ENCODE data around the gene CLIP1.

The CLIP1 gene

DNA sequence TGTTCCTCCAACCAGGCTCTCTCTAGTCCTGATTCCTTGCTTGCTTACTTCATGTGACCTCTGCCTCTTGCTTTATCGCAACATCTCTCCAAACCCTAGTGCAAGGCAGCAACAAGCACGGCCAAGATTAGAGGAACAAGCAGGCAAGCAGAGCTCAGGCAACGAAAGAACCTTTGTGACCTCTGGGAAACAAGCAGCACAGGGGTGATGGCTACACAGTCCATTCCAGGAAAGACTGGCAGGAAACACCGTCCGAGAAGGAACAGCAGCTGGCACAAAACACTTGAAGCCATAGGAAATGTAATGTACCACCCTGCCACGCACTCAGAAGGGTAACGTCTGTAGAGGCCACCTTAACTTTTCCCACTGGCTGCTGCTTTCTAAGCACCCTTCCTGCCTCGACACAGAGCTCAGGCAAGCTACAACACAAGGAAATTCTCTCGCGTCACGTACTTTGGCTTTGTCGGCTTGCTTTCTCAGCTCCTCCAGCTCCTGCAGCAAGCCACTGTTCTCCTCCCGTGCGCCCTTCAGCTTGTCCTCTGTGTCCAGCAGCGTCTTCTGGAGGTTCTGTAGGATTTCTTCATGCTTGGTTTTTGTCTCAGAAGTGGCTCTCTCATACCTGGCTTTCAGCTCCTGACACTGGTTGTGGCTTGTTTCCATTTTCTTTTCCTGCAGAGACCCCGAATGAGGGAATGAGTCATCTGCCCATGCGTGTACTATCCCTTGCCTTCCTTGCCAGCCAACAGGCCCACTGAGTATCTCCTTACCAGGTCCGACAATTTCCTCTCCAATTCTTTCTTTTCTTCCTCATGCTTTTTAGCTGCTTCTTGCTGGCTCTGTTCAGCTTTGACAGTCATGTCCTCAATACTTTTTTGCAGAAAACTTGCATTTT is 94.7 kb downstream of the CLIP1 start:
- Histone ChIP-seq H3K27ac (ENCODE audit: low read depth, low read length, poor library complexity, severe bottlenecking) (no peak overlapping the region), H3K9ac (ENCODE audit: low read length) (no peak overlapping the region), H3K4me2 (ENCODE audit: low read length) (no peak overlapping the region), H3K27me3 (ENCODE audit: insufficient read depth, low read length) (no peaks in the 10 kb centered on the region), H3F3A (ENCODE audit: insufficient read depth, low read length) (no peaks in the 10 kb centered on the region), H4K20me1 (ENCODE audit: insufficient read depth, low read length) (no peaks in the 10 kb centered on the region), H3K4me1 (ENCODE audit: insufficient read depth, low read length, severe bottlenecking) (no peaks in the 10 kb centered on the region), H3K36me3 (ENCODE audit: insufficient read depth, low read length) (peaks cover 39% of the 10 kb centered on the region; the same call in 1 of the 2 replicates), H3K79me2 (ENCODE audit: insufficient read depth, low read length) (no peaks in the 10 kb centered on the region), H3K9me2 (ENCODE audit: low read depth, low read length) (no peaks in the 10 kb centered on the region), H3K4me3 (ENCODE audit: low read depth, low read length, poor library complexity, severe bottlenecking) (no peak overlapping the region), H2AFZ (ENCODE audit: low read length) (no peak overlapping the region), H3K9me3 (ENCODE audit: low read length) (no peaks in the 10 kb centered on the region)
- TF ChIP-seq, protein P1, sequence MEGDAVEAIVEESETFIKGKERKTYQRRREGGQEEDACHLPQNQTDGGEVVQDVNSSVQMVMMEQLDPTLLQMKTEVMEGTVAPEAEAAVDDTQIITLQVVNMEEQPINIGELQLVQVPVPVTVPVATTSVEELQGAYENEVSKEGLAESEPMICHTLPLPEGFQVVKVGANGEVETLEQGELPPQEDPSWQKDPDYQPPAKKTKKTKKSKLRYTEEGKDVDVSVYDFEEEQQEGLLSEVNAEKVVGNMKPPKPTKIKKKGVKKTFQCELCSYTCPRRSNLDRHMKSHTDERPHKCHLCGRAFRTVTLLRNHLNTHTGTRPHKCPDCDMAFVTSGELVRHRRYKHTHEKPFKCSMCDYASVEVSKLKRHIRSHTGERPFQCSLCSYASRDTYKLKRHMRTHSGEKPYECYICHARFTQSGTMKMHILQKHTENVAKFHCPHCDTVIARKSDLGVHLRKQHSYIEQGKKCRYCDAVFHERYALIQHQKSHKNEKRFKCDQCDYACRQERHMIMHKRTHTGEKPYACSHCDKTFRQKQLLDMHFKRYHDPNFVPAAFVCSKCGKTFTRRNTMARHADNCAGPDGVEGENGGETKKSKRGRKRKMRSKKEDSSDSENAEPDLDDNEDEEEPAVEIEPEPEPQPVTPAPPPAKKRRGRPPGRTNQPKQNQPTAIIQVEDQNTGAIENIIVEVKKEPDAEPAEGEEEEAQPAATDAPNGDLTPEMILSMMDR (IDR thresholded peaks at IDR 0.05; ENCODE audit: low read length) = no peak
- TF ChIP-seq EZH2 (IDR thresholded peaks at IDR 0.05; ENCODE audit: borderline replicate concordance, low read length) = no peak

GRCh38 chr12:122327014-122327413 is 95.5 kb downstream of the CLIP1 start:
- no peaks in the 10 kb centered on the region for H3K9me3 ChIP-seq (ENCODE audit: low read length)

DNA sequence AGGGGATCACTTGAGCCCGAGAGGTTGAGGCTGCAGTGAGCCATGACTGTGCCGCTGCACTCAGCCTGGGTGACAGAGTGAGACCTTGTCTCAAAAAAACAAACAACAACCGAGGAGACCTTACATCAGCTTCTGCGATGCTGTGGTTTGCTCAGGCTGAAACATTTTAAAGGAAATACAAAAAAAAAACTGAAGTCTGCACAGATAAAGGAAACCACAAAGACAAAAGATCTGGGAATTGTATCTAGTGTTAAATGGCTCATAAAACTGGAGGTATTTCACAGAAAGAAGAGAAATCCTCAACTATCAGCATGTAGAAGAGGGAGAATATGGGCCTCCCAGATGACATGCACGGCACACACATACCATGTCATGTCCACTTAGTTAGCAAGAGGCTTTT is 95.9 kb downstream of the CLIP1 start:
- peaks cover 37% of the 10 kb centered on the region; the same call in 1 of the 2 replicates for H3K36me3 ChIP-seq (ENCODE audit: insufficient read depth, low read length)
- H3K27me3 ChIP-seq (ENCODE audit: insufficient read depth, low read length) = no peaks in the 10 kb centered on the region
- no peaks in the 10 kb centered on the region for H3K9me2 ChIP-seq (ENCODE audit: low read depth, low read length)
- H3K4me3 ChIP-seq (ENCODE audit: low read depth, low read length, poor library complexity, severe bottlenecking) = no peak overlapping the region
- no peaks in the 10 kb centered on the region for H3K79me2 ChIP-seq (ENCODE audit: insufficient read depth, low read length)
- no peaks in the 10 kb centered on the region for H4K20me1 ChIP-seq (ENCODE audit: insufficient read depth, low read length)
- H3K9me3 ChIP-seq (ENCODE audit: low read length) = no peaks in the 10 kb centered on the region
- no peak overlapping the region for H3K4me2 ChIP-seq (ENCODE audit: low read length)
- no peak overlapping the region for H3K9ac ChIP-seq (ENCODE audit: low read length)
- H3K4me1 ChIP-seq (ENCODE audit: insufficient read depth, low read length, severe bottlenecking) = no peaks in the 10 kb centered on the region
- TF ChIP-seq, protein P1 (IDR thresholded peaks at IDR 0.05; ENCODE audit: low read length) = no peak
- no peak for TF ChIP-seq EZH2 (IDR thresholded peaks at IDR 0.05; ENCODE audit: borderline replicate concordance, low read length)
- H3K27ac ChIP-seq (ENCODE audit: low read depth, low read length, poor library complexity, severe bottlenecking) = no peak overlapping the region
- H3F3A ChIP-seq (ENCODE audit: insufficient read depth, low read length) = no peaks in the 10 kb centered on the region
- no peak overlapping the region for H2AFZ ChIP-seq (ENCODE audit: low read length)

More at GRCh38 chr12:122327014-122327413, 95.5 kb downstream of the CLIP1 start:
- H3K4me1 ChIP-seq (ENCODE audit: insufficient read depth, low read length, severe bottlenecking) = no peaks in the 10 kb centered on the region
- TF ChIP-seq, protein P1 (IDR thresholded peaks at IDR 0.05; ENCODE audit: low read length) = no peak
- TF ChIP-seq EZH2 (IDR thresholded peaks at IDR 0.05; ENCODE audit: borderline replicate concordance, low read length) = no peak
- no peaks in the 10 kb centered on the region for H3K27me3 ChIP-seq (ENCODE audit: insufficient read depth, low read length)
- H3K27ac ChIP-seq (ENCODE audit: low read depth, low read length, poor library complexity, severe bottlenecking) = no peak overlapping the region
- no peak overlapping the region for H3K9ac ChIP-seq (ENCODE audit: low read length)
- no peak overlapping the region for H3K4me3 ChIP-seq (ENCODE audit: low read depth, low read length, poor library complexity, severe bottlenecking)
- no peaks in the 10 kb centered on the region for H4K20me1 ChIP-seq (ENCODE audit: insufficient read depth, low read length)
- no peaks in the 10 kb centered on the region for H3F3A ChIP-seq (ENCODE audit: insufficient read depth, low read length)
- no peak overlapping the region for H3K4me2 ChIP-seq (ENCODE audit: low read length)
- peaks cover 37% of the 10 kb centered on the region; the same call in 1 of the 2 replicates for H3K36me3 ChIP-seq (ENCODE audit: insufficient read depth, low read length)
- no peaks in the 10 kb centered on the region for H3K9me2 ChIP-seq (ENCODE audit: low read depth, low read length)
- no peak overlapping the region for H2AFZ ChIP-seq (ENCODE audit: low read length)
- H3K79me2 ChIP-seq (ENCODE audit: insufficient read depth, low read length) = no peaks in the 10 kb centered on the region
